NCI-H2107 treated with DMSO at 0.1 percent for 48 hours (cell line): ENCODE measurements around the gene F2R.
"Not testable (repeated sequence)": the region's sequence is repeated elsewhere in the genome, so short reads cannot be mapped to it uniquely, and the experiment has no call there.

ENCODE experiments used
- DNase-seq: peaks from one replicate; lab custom pipeline; 2025; ENCODE audit not compliant: unreplicated experiment; lab: John Stamatoyannopoulos, UW

Gene F2R

DNA sequence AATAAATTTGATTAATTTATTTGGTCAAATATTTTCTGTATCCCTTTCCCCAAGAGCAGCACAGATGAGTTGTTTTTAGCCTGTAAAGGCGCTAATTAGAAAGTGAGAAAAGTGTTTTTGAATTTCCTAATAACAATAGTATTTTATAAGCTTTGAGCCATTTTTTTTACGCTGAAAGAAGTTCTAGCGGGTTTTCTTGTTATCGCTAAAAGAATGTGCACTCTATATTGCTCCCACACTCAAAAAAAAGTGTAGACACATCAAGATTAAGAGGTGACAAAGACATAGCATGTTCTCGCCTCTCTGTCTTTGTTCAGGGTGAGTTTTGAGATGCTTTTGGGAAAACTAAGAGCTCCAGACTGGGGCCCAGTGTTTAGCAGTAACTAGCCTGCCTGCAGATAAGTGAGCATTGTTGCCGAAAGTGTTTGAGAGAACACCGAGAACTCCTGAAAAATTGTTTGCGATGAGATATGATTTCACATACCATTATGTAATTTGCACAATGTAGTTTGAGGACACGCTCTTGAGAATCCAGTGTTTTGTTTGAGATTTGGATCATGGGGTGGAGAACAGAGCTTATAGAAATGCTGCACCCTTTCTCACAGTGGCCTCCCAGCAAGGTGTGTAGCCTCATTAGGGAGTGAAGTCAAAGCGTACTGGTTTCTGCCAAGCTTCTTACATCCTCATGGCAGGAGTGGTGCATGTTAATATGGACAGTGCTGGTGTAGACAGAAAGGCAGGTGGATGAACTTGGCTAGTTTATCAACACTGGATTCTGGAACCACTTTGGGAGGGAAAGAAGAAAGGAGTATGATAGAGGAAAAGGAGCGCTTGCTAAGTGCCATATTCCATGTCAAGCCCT, 1.5 kb downstream of the F2R start:
- no peak for DNase-seq

DNA sequence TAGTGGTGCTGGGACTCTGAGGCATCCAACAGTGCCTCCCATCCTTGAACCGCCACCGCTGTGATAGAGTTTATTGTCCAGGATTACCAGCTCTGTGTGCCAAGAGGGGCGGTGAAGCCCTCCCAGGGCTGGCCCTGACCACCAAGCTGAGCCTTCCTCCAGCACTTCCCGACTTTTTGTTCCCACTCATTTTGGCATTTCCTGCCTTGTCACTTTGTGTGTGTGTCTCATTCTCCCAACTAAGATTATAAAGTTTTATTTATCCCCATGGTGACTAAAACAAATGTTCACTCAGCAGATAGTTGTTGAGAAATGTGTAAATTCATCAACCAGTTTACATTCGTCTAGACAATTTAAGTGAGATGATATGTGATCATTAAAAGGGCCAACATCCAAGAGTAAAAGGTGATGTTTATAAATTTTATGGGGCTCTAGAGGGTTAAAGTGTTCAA, 2.5 kb downstream of the F2R start:
- DNase-seq = no peak

GRCh38 chr5:76718880-76719279, 3.0 kb downstream of the F2R start:
- DNase-seq = no peak

GRCh38 chr5:76720988-76721569, 5.2 kb downstream of the F2R start:
- no peak for DNase-seq

GRCh38 chr5:76723266-76723665, 7.3 kb downstream of the F2R start:
- no peak for DNase-seq

GRCh38 chr5:76723906-76724305, 8.0 kb downstream of the F2R start:
- no peak for DNase-seq

DNA sequence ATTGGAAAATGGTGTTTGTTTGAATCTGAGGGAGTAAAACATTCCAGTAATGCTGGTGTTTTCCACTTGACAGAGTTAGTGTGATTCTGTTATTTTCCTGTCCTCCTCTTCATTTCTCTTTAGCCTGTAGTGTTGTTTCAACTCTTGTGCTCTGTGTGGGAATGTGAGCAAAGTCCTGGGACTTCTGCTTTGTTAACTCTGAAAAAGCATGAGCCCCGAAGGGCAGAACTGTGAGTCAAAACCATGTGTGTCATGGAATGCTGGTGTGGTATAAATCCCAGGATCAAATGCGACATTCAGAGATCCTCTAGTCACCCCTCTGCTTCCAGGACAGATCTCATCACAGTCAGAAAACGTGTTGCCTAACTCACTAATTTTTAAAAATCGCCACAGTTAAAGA, 8.9 kb downstream of the F2R start:
- no peak for DNase-seq

DNA sequence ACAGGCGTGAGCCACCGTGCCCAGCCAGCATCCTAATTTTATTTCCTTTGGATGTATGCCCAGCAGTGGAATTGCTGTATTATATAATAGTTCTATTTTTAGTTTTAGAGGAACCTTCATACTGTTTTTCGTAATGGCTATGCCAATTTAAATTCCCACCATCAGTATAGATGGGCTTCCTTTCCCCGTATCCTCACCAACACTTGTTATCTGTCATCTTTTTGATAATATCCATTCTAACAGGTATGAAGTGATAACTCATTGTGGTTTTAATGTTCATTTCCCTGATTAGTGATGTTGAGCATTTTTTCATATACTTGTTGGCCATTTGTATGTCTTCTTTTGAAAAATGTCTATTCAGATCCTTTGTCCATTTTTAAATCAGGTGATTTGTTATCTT, 13.0 kb downstream of the F2R start:
- no peak for DNase-seq

DNA sequence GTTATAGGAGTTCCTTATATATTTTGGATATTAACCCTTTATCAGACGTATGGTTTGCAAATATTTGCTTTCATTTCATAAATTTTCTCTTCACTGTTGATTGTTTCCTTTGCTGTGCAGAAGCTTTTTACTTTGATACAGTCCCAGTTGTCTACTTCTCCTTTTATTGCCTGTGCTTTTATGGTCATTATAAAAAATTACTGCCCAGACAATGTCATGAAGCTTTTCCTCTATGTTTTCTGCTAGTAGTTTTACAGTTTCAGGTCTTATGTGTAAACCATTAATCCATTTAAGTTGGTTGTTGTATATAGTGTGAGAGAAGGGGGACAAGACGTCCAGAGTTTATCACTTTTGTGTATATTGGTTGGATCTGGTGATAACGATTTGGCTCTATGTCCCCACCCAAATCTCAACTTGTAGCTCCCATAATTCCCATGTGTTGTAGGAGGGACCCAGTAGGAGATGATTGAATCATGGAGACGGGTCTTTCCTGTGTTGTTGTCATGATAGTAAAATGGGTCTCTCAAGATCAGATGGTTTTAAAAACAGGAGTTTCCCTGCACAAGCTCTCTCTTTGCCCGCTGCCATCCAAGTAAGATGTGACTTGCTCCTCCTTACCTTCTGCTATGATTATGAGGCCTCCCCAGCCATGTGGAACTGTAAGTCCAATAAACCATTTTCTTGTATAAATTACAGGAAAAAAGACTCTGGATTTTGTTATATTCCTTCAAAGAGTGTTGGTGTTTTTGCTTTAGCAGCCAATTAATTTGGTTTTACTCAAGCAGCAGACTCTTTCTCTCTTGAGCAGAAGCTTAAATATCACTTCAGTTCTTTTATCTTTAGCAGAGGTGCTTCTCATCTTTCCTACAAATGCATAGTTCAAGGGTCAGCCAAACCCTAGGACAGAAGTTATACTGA, 13.7 kb downstream of the F2R start:
- no peak for DNase-seq

DNA sequence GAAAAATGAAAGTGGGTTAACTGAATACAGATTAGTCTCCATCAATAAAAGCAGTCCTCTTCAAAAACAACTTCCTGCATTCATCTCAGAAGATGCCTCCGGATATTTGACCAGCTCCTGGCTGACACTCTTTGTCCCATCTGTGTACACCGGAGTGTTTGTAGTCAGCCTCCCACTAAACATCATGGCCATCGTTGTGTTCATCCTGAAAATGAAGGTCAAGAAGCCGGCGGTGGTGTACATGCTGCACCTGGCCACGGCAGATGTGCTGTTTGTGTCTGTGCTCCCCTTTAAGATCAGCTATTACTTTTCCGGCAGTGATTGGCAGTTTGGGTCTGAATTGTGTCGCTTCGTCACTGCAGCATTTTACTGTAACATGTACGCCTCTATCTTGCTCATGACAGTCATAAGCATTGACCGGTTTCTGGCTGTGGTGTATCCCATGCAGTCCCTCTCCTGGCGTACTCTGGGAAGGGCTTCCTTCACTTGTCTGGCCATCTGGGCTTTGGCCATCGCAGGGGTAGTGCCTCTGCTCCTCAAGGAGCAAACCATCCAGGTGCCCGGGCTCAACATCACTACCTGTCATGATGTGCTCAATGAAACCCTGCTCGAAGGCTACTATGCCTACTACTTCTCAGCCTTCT, 16.6 kb downstream of the F2R start:
- no peak for DNase-seq

GRCh38 chr5:76733049-76733417, 17.1 kb downstream of the F2R start:
- no peak for DNase-seq

GRCh38 chr5:76735762-76736545, 20.0 kb downstream of the F2R start:
- DNase-seq = no peak

DNA sequence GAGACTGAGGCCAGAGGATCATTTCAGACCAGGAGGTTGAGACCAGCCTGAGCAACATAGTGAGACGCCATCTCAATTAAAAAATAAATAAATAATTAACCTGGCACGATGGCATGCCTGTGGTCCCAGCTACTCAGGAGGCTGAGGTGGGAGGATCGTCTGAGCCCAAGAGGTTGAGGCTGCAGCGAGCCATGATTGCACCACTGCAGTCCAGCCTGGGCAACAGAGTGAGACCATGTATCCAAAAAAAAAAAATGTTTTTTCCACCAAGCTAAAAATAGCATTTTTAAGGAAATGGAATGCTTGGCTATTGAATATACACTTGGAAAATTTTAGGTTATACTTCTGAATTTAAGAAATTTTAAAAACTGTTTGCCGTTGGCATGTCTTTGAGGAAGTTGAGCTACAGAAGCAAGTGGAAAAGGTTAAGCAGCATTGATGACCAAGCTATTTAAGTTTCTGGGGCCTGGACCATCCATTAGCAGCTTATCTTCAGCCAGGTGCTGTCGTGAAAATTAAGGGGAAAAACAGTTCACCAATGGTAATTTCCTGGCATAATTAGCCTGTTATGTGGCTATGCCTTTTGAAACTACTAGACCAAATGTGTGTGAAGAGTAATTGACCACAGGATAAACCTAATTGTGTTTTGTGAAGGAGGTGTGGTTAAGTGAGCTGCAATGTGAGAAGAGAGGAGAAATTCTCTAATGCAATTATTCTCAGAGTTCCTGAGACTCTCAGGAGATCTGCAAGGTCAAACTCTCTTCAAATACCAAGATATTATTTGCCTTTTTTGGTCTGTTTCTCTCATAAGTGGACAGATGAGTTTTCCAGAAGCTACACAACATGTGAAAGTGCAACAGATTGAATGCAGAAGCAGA, 21.0 kb downstream of the F2R start:
- no peak for DNase-seq

DNA sequence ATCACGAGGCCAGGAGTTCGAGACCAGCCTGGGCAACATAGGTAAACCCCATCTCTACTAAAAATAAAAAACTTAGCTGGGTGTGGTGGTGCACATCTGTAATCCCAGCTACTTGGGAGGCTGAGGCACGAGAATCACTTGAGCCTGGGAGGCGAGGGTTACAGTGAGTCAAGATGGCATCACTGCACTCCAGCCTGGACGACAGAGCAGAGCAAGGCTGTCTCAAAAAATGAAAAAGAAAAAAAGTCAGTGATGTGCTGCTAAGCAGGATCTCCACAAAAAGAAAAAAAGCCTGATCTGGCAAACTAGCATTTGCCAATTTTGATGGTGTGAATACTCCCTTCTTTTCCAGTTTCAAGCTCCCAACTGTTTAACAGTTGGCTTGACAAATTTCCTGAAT, 21.9 kb downstream of the F2R start:
- DNase-seq = no peak

- DNase-seq = not testable (repeated sequence)
These were observed 25.6 kb downstream of the F2R start for GRCh38 chr5:76741506-76741905.

GRCh38 chr5:76742583-76742982, 26.7 kb downstream of the F2R start:
- no peak for DNase-seq

DNA sequence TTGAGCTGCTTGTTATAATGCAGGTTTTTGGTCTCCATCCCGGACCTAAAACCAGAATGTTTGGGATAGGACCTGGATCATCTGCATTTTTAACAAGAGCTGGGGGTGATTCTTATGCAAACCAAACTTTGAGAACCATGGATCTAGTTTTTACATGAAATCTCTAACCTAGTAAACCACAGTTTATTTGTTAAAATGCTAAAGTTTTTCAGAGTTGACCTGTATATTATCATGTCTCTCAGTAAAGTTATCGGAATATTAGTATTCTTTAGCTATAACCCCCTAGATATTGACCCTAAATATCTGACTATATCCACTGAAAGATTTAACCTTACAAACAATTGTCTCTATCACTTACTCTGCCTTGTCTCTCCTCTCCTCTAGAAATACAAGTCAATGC, 28.7 kb downstream of the F2R start:
- DNase-seq = no peak

GRCh38 chr5:76745670-76746069, 29.7 kb downstream of the F2R start:
- no peak for DNase-seq

GRCh38 chr5:76746677-76747076, 30.8 kb downstream of the F2R start:
- DNase-seq = no peak
